HG02938 (cell line): ENCODE measurements around the gene CPED1.
"Not testable (repeated sequence)": the region's sequence is repeated elsewhere in the genome, so short reads cannot be mapped to it uniquely, and the experiment has no call there.

ENCODE experiments used
- ATAC-seq: cut with Tn5 transposase; IDR thresholded peaks from one replicate; pipeline ENCODE4 v1.9.1; 2021; ENCODE audit warnings: mild to moderate bottlenecking, moderate library complexity; ENCODE audit not compliant: unreplicated experiment

Gene CPED1

DNA sequence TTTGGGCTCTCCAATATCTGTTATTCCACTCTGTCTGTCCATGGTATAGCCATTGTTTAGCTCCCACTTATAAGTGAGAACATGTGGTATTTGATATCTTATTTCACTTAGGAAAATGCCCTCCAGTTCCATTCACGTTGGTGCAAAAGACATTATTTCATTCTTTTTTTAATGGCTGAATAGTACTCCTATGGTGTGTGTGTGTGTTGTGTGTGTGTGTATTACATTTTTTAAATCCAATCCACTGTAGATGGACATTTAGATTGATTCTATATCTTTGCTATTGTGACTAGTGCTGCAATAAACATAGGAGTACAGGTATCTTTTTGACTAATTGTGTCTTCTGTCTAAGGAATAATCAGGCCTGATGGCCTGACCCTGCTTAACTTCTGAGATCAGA lies 7.4 kb upstream of the CPED1 start:
- no peak for ATAC-seq

DNA sequence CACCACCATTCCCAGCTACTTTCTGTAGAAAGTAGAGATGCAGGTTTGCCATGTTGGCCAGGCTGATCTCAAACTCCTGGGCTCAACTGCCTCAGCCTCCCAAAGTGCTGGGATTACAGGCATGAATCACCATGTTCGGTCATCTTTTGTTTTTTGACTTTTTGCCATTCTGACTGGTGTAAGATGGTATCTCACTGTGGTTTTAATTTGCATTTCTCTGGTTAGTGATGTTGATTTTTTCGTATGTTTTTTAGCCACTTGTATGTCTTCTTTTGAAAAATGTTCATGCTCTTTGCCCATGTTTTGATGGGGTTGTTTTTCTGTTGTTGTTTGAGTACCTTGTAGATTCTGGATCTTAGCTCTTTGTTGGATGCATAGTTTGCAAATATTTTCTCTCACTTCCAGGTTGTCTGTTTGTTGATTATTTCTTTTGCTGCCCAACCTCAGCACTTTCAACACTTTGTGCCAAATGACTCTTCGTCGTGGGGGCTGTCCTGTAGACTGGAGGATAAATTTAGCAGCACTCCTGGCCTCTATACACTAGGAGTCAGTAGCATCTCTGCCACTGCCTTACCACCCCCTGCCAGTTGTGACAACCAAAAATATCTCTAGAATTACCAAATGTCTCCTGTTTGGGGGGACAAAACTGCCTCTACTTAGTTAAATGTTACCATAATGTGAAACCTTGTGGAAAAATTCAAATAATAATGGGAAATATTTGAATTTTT lies 6.5 kb upstream of the CPED1 start:
- no peak for ATAC-seq

DNA sequence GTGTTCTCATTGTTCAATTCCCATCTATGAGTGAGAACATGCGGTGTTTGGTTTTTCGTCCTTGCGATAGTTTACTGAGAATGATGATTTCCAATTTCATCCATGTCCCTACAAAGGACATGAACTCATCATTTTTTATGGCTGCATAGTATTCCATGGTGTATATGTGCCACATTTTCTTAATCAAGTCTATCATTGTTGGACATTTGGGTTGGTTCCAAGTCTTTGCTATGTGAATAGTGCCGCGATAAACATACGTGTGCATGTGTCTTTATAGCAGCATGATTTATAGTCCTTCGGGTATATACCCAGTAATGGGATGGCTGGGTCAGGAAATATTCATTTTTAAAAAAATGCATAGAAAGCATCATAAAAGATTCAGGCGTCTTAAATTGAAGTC lies 4.9 kb upstream of the CPED1 start:
- ATAC-seq, result not testable (repeated sequence)

DNA sequence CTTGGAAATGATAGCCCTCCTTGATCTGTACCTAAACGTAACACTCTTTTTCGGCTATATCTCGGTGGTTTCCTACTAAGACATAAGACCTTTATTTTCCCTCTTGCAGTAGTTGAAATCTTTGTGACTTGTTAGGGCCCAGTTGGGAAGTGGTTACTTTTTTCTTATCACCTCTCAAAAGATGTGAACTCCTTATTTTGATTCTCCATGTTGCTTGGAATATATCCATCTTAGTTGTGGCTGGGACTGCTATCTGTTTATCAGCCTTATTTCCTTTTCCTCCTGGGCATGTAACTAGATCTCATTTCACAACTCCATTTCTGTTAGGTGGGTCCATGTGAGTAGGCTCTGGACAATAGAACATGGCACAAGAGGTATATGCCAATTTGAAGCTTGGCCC lies 4.1 kb upstream of the CPED1 start:
- ATAC-seq, result no peak

DNA sequence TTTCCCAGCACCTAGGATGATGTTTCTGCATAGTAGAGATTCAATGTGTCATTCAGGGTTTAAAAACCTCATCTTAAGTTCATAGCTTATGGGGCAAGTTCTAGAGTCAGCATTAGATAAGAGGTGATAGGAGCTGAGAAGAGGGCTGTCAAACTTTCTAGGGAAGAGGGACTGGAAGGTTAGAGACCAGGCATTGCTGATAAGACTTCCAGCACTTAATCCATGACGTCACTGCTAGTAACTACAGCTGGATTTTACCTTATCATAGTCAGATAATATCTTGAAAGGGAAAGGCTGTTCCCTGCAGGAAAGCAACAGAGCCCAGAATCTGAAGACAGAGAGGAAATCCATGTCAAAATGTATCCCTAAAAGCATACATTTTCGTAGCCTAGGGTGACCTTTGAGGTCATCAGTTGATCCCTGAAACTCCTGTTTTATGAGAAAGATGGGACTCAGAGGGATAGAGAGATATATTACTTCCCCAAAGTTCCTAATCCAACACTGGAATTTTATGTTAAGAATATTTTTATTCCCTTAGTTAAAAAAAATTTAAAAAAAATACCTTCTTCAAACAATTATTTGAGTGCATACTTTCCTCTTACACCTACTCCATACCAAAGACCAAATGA lies 3.3 kb upstream of the CPED1 start:
- no peak for ATAC-seq

DNA sequence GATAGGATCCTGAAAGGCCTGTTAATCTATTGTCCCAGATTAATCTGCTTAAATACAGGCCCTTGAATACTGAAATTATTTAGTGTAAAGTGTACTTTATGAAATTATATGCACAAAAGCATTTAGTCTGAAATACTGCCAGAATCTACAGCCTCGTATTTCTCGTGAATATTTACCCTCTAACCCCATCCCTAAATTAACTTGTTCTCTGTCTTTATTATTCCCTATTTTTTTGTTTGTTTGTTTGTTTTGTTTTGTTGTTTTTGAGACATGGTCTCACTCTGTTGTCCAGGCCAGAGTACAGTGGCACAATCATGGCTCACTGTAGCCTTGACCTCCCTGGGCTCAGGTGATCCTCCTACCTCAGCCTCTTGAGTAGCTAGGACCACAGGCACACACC lies 2.7 kb upstream of the CPED1 start:
- ATAC-seq, result no peak

DNA sequence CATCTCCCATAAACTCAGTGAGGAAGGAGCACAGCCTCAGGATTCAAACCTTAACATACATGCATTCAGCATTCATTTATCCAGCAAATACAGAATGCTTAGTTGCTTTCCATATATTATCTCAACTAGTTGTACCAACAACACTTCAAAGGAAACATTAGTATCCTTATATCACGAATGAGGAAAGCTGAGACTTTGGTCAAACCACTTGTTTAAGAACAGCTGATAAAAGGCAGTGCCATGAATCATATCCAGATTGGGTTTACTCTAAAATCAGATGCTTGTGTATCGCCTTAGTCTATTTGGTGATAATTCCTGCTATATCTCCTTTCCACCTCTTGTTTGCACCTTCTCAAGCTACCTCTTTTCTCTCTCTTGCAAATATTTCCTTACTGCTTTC lies 1.9 kb upstream of the CPED1 start:
- no peak for ATAC-seq

DNA sequence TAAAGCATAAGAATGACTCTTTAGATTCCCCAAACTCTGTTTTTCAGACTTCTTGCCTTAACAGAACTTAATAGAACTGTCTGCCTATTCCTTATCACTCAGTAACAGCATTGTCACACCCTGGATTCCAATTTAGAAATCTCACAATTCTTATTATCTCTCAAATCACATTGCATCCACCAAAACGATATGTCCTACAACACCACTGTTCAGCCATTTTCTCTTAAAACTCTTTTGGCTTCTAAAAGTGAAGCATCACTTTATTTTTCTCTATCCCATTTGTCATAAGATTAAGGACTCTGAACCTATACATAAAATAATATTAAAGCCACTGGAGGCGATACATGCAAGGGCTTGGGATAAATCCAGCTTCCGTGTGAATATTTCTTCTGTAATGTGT lies 1.2 kb upstream of the CPED1 start:
- ATAC-seq, result no peak

DNA sequence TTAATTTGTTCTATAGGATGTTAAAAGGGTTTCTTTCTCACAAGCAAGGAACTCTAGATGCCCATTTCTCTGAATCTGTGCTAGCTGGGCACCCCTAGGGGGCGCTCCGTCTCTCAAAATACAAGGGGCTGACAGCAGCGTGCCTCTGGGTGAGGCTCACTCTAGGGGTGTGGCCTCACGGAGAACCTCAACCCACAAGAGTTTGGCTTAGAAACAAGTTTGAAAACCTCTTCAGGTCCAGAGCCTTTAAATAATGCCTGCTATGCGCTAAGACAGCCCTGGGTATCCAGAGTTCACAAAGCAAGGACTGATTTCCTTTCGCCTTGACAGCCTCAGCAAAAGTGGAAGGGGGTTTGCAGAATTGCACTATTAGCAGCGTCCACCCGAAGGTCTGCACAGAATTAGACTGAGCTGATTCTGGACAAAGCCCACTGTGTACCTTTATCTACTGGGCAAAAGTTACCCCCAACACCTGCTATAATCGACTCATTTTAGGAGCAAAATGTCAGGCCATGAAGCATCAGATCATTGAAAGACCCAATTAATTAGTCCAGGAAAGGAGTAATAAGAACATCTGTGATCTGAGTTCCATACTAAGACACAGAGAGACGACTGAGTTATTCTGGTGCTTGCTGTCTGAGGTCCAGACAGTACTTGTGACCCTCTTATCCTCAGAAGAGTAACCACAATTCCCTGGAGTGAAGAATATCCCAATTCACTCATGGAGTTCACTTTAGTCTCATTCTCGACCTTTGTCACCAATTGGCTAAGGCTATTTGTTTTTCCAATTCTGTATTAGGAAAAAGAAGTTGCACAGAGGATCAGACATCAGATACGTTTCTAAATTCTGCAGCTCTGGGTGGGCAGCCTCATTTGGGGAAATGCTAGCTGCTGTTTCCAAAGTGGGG lies 574 bp upstream of the CPED1 start:
- peak; percentile 95 for ATAC-seq

DNA sequence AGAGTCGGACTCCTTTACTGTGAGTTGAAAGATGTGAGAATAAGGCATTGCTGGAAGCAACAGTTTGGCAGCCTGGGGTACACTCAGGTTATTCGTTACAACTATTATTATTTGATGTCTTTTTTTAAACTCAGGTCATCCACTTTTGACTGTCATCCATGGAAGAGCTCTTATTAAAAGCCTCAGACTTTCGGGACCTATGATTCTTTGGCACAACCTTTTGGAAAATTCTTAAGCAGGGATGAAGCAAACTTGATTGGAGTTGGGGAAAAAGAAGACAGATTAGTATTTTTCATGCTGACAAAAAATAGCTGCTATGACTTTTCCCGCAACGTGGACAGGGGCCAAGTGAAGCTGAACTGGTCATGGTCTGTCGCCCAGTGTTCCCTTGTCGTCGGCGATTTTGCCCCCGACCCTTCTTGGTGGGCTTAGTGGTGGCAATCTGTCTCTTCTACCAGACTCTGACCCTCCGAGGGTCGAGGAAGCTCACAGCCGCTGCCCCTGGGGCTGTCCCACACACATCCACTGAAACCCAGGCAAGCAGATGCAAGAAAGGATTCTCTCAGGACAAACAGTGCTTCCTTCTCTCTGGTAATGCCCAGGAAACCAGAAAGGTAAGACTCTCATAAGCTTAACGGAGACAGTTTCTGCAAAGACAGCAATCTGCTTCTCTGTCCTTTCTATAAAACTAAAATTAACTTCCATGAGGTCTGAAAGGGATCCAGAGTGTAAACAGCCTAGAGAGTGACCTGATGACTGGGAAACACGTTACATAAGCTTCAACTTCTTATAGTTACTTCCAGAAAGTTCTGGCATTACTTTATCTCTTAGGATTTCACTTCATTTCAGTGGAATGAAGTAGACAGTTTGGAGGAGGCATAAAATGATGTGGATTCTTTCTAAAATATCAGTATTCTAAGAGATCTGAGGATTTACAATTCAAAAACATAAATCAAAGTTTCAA lies 1.0 kb downstream of the CPED1 start:
- no peak for ATAC-seq

DNA sequence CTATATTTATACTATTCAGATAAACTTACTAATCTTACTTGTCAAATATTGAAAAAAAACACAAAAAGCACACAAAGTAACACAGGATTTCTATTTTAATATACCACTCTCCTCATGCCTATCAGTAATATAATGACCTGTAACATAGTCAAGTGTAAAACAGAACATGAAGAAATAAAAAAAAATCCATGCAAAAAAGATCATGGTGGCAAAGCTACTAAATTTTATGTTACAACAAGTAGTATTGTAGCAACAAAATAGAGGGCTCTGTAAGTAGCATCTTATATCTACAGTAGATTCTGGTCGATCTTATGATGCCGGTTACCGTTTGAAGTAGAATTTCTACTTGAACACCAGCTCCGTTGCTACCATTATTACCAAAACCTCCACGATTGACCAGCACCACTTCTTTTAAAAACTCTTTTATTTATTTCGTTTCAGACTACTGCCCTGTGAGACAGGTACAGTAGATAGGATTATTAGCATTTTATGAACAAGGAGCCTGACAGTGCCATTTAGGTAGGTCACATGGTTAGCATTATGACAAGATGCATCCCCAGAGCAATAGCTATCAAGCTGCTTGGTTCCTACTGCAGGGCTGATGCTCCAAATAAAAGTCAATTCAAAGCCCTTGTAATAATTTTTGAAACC lies 2.1 kb downstream of the CPED1 start:
- ATAC-seq, result no peak

DNA sequence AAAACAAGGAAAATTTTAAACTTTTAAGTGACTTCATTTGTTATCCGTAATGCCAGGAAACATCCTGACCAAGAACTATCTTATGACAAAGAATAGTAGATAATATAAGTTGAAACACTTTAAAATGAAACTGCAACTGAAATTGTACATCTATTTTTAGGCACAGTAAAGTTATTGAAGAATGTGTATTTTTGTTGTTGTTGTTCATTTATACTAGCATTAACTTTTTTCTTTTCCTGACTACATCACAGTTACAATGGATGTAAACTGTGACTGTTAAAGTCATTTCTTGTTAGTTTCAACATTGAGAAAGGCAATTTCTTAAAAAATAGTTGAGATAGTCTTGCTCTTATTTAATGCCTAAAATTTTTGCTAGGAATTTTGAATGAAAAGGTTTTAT lies 2.6 kb downstream of the CPED1 start:
- ATAC-seq, result no peak

DNA sequence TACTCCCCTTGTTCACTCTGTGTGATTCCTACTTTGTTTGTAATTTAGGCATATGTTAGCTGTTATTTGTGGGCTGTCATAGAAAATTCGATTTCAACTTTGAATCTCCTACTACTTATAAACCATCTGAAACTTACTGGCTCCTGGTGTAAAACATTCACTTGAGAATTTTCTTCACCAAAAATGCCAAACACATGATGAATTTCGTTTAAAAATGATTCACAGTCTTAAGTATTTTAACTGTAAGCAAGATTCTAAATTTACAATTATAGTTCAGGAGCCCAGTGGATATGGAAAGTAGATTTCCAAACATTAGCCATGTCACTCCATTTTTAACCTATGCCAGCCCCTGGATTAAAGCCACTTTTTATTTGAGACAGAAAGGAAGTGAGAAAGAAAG lies 3.1 kb downstream of the CPED1 start:
- ATAC-seq, result no peak

DNA sequence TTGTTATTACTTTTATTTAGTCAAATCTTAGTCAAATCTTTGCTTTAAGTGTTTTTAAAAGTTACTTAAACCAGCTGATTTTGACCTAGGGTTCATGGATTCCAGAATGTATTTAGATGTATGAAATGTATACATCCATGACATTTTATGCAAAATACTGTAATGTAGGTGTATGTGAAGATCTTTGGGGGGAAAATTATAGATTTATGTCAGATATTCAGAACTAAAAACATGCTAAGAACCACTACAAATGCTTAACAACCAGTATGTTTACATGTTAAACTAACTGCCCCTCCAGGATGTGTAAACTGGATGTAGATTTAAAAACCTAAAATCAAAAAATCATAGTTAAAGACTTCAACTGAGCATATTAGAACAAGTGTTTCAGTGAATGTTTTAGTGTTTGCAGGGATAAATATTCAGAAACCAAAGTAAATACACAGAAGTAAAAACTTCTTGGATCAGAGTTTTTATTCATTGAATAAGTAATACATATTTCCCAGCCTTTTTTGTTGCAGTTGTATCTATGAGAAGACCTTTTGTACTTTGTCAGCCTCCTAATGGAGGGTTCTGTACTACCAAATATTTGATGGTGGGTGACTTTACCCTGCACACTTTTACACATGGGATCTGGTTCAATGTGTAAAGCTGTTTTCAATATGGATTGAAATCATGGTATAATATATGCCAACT lies 3.9 kb downstream of the CPED1 start:
- no peak for ATAC-seq

DNA sequence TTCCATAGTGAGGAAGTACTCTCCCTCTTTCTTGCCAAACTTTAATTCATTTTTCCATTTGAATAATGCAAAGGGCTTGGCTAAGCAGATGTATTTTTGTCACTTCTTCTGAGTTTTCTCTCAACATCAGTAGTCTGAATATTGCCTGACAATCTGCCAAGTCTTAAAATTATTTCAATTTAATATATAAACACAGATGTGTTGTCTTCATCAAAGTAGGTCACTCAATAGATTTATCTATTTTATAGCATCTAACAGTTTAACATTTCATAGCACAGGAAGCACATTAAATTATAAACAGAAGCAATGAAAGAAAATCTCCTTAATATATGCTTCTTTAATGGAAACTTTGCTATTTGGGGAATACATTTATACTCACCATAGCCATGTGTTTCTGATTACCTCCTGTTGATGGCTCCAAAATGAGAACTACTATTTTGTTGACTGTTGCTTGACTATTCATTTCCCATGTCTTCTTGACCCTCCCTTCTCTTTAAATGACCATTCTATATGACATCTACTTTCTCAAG lies 4.5 kb downstream of the CPED1 start:
- ATAC-seq, result no peak

DNA sequence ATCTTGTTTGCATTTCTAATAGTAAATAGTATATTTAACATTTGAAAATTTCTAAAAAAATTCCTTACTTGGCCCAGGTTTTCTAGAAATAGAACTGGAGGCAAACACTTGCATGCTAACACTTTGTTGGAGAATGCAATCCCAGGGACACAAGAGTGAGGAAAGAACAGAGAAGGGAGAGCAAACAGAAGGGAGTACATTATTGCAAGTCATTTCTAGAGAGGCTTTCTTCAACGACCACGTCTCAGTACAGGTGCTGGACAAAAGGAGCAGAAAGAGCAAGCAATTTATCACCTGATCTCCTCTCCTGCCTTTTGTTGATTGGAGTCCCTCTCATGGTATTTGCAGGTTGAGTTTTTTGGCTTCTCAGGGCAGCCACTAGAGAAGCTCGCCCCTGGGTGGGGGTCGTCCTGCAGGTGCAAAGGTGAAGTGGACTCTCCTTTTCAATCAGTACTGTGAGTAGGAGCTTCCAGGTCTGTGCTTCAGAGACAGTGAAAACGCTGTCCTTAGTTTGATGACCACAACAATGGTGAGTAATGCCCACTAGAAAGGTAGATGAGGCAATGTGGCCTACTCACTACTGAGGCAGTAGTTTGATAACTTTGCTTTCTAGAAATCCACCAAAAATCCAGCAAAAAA lies 5.2 kb downstream of the CPED1 start:
- no peak for ATAC-seq

DNA sequence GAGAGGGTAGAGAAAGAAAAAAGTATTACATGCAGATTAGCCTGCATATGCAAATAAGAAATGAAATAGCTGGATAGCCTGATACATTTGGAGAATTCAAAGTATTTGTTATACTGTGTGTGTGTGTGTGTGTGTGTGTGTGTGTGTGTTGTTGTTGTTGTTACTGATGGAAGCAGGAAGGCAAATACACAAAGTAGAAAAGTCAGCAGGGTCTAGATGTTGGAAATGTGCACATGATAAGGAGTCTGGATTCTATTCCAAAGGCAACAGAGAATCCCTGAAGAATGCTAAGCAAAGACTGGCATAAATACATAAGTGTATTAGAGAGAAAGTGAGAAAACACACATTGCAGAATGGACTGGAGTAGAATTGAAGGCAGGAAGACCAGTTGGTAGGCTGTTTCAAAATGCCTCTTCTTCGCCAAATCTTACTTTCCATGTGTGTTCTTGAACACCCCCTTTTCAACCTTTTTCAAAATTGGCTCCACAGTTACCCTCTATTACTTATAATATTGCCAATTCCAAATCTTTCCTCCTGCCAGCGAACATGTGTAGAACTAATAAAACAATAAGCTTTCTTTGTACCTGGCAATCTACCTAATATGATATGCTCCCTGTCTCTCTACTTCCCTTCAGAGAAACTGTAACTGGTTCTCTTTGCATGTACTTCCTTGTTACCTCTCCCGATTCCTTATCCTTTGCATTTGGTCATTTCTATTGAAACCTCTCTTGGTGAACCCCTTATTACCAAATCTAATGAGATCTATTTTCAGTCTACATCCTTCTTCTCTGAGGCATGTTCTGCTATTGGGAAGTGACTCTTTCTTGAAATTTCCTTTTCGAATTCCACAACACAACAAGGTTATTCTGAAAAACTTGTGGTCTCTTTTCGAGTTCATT lies 6.2 kb downstream of the CPED1 start:
- no peak for ATAC-seq

DNA sequence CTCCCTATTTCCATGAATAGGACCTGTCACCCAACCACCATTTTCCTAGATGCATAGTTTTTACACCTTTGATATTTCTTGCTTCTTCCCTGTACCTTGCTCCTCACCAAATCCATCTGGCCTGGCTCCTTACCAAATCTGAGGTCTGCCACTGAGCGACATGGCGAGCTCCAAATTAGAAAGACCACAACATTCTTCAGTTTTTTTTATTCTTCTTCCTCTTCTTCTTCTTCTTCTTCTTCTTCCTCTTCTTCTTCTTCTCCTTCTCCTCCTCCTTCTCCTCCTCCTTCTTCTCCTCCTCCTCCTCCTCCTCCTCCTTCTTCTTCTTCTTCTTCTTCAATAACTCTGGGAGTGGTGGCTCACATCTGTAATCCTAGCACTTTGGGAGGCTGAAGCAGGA lies 7.1 kb downstream of the CPED1 start:
- ATAC-seq, result no peak
